Mesendoderm (in vitro differentiated cells): ENCODE data around the gene ZBTB45. TPM values are rescaled to one million over a fixed set of nuclear protein-coding genes. Genes with fewer than 3 reads are reported as not detected.
A peak's percentile ranks its signal among the peaks of the same experiment; 100 is the strongest.

Source experiments
- DNase-seq: peaks from one replicate; pipeline ENCODE4 v3.0.0; 2013
- H2AK5ac ChIP-seq: 2 replicates; pipeline ENCODE4 v1.6.1; 2013; ENCODE audit warnings: low read length, inconsistent platforms
- H2BK120ac ChIP-seq: 2 replicates; pipeline ENCODE4 v1.6.1; 2013; ENCODE audit warnings: low read depth, mild to moderate bottlenecking, low read length, moderate library complexity, mixed read lengths
- H2BK15ac ChIP-seq: replicated peaks from 2 replicates; pipeline ENCODE4 v1.6.1; 2013; ENCODE audit warnings: low read depth, mild to moderate bottlenecking, moderate library complexity
- H2BK5ac ChIP-seq: 2 replicates; pipeline ENCODE4 v1.6.1; 2013; ENCODE audit warnings: low read length, inconsistent platforms
- H3K18ac ChIP-seq: 2 replicates; pipeline ENCODE4 v1.6.1; 2013; ENCODE audit warnings: mild to moderate bottlenecking, low read length, mixed read lengths
- H3K23ac ChIP-seq: one replicate; pipeline ENCODE4 v1.6.1; 2013; ENCODE audit warnings: low read length
- H3K27ac ChIP-seq: 2 replicates; pipeline ENCODE4 v1.5.1; 2013; ENCODE audit warnings: low read depth, mild to moderate bottlenecking, inconsistent platforms, low read length, moderate library complexity
- H3K27me3 ChIP-seq: 2 replicates; pipeline ENCODE4 v1.6.1; 2013; ENCODE audit warnings: low read length, control low read depth, mild to moderate bottlenecking, inconsistent platforms; ENCODE audit not compliant: insufficient read depth, poor library complexity
- H3K36me3 ChIP-seq: 2 replicates; pipeline ENCODE4 v1.6.1; 2013; ENCODE audit warnings: low read length, inconsistent platforms; ENCODE audit not compliant: control insufficient read depth, insufficient read depth
- H3K4ac ChIP-seq: one replicate; pipeline ENCODE4 v1.6.1; 2013; ENCODE audit warnings: low read depth, mild to moderate bottlenecking, low read length, moderate library complexity
- H3K4me1 ChIP-seq: 2 replicates; pipeline ENCODE4 v1.6.1; 2013; ENCODE audit warnings: low read depth, low read length, inconsistent platforms; ENCODE audit not compliant: control insufficient read depth
- H3K4me2 ChIP-seq: 2 replicates; pipeline ENCODE4 v1.6.1; 2013; ENCODE audit warnings: low read length
- H3K4me3 ChIP-seq: 2 replicates; pipeline ENCODE4 v1.5.1; 2013; ENCODE audit warnings: mild to moderate bottlenecking, low read length
- H3K56ac ChIP-seq: one replicate; pipeline ENCODE4 v1.6.1; 2013; ENCODE audit warnings: low read length
- H3K79me1 ChIP-seq: 2 replicates; pipeline ENCODE4 v1.6.1; 2013; ENCODE audit warnings: low read length, inconsistent platforms
- H3K79me2 ChIP-seq: 2 replicates; pipeline ENCODE4 v1.6.1; 2013; ENCODE audit warnings: mild to moderate bottlenecking, low read length; ENCODE audit not compliant: control insufficient read depth, insufficient read depth
- H3K9ac ChIP-seq: 2 replicates; pipeline ENCODE4 v1.6.1; 2013; ENCODE audit warnings: low read length, inconsistent platforms
- H4K5ac ChIP-seq: one replicate; pipeline ENCODE4 v1.6.1; 2013; ENCODE audit warnings: low read length
- H4K8ac ChIP-seq: one replicate; pipeline ENCODE4 v1.6.1; 2013; ENCODE audit warnings: low read depth, mild to moderate bottlenecking, control low read depth, low read length, moderate library complexity
- WGBS: extraction: QIAGEN DNeasy Blood & Tissue Kit; methylation state at CpG from one replicate; pipeline ENCODE4 v1.1.7; 2013; ENCODE audit warnings: low lambda C conversion rate, missing lambda C conversion rate; ENCODE audit not compliant: insufficient coverage; ENCODE audit errors: extremely low coverage; 5-methylcytosine and 5-hydroxymethylcytosine counted together
- polyA plus RNA-seq, 2 experiments: library from polyadenylated mRNA; stranded (reverse); fragments of 200-250 nt; gene quantifications; one replicate each; pipeline ENCODE4 v1.2.3, GENCODE V29; 2013

ZBTB45 gene
- 13.0 TPM for polyA plus RNA-seq (2013, experiment 1 of 2)
- polyA plus RNA-seq (2013, experiment 2 of 2), result 12.6 TPM

GRCh38 chr19:58519355-58520256 lies at the start of gene ZBTB45:
Gene ZBTB45 (minus strand): TSS chr19:58519810. CDS start chr19:58517673, 2,137 bp downstream.
- H2BK15ac ChIP-seq, result no peak within 1 kb of the TSS
- no CpG with 5 or more reads among the region's 87 CpGs for WGBS
- peak within 1 kb of the TSS; percentile 86 for H3K4ac ChIP-seq
- H3K23ac ChIP-seq, result peak within 1 kb of the TSS; percentile 56
- H3K56ac ChIP-seq, result peak within 1 kb of the TSS; percentile 97
- peaks cover 18% of the 10 kb centered on the region for H3K79me1 ChIP-seq
- H3K27me3 ChIP-seq, result no peaks in the 10 kb centered on the region
- H3K18ac ChIP-seq, result peak within 1 kb of the TSS; percentile 75
- H3K27ac ChIP-seq, result peak within 1 kb of the TSS; percentile 95
- H2BK120ac ChIP-seq, result peak within 1 kb of the TSS; percentile 8
- peaks cover 7% of the 10 kb centered on the region for H3K4me1 ChIP-seq
- peak within 1 kb of the TSS; percentile 93 for H3K4me2 ChIP-seq
- H2BK5ac ChIP-seq, result peak within 1 kb of the TSS; percentile 80
- H4K5ac ChIP-seq, result peak within 1 kb of the TSS; percentile 60
- DNase-seq, result peak; percentile 98
- H4K8ac ChIP-seq, result peak within 1 kb of the TSS; percentile 43
- peaks cover 5% of the 10 kb centered on the region for H3K36me3 ChIP-seq
- H3K9ac ChIP-seq, result peak within 1 kb of the TSS; percentile 90
- peaks cover 14% of the 10 kb centered on the region for H3K79me2 ChIP-seq
- H3K4me3 ChIP-seq, result peak within 1 kb of the TSS; percentile 62
- peak within 1 kb of the TSS; percentile 54 for H2AK5ac ChIP-seq

- Histone ChIP-seq H3K27me3 (no peaks in the 10 kb centered on the region), H4K8ac (no peak overlapping the region), H3K4ac (no peak overlapping the region), H2BK5ac (no peak overlapping the region), H3K9ac (no peak overlapping the region), H4K5ac (no peak overlapping the region), H3K56ac (no peak overlapping the region), H3K4me1 (no peaks in the 10 kb centered on the region), H2AK5ac (no peak overlapping the region), H3K27ac (no peak overlapping the region), H3K36me3 (peaks cover 6% of the 10 kb centered on the region), H2BK120ac (no peak overlapping the region), H3K79me2 (no peaks in the 10 kb centered on the region), H3K79me1 (no peaks in the 10 kb centered on the region), H3K18ac (no peak overlapping the region), H2BK15ac (no peak overlapping the region), H3K23ac (no peak overlapping the region), H3K4me2 (no peak overlapping the region), H3K4me3 (no peak overlapping the region)
- no CpG with 5 or more reads among the region's 4 CpGs for WGBS
- DNase-seq, result no peak
Observed at GRCh38 chr19:58568453-58569130, 49.0 kb upstream of the ZBTB45 start.

- Histone ChIP-seq H3K27ac (no peak overlapping the region), H3K18ac (no peak overlapping the region), H2BK15ac (no peak overlapping the region), H3K27me3 (no peaks in the 10 kb centered on the region), H3K56ac (no peak overlapping the region), H3K23ac (no peak overlapping the region), H2BK5ac (no peak overlapping the region), H3K4me1 (no peaks in the 10 kb centered on the region), H3K79me2 (no peaks in the 10 kb centered on the region), H2BK120ac (no peak overlapping the region), H2AK5ac (no peak overlapping the region), H3K9ac (no peak overlapping the region), H4K8ac (no peak overlapping the region), H3K4ac (no peak overlapping the region), H3K4me3 (no peak overlapping the region), H3K79me1 (no peaks in the 10 kb centered on the region), H3K4me2 (no peak overlapping the region), H4K5ac (no peak overlapping the region), H3K36me3 (peaks cover 6% of the 10 kb centered on the region)
- whole genome bisulfite sequencing, result no CpG with 5 or more reads among the region's 5 CpGs
- no peak for DNase-seq
Observed at GRCh38 chr19:58566989-58567388, 47.4 kb upstream of the ZBTB45 start.

- H3K23ac ChIP-seq, result no peak overlapping the region
- no peak overlapping the region for H4K8ac ChIP-seq
- no peak overlapping the region for H3K18ac ChIP-seq
- H3K79me2 ChIP-seq, result no peaks in the 10 kb centered on the region
- no peak overlapping the region for H3K56ac ChIP-seq
- no peak overlapping the region for H2BK5ac ChIP-seq
- no peaks in the 10 kb centered on the region for H3K27me3 ChIP-seq
- peaks cover 5% of the 10 kb centered on the region for H3K36me3 ChIP-seq
- no peak overlapping the region for H3K4me3 ChIP-seq
- no peak overlapping the region for H3K4me2 ChIP-seq
- H2BK120ac ChIP-seq, result no peak overlapping the region
- no peak overlapping the region for H3K27ac ChIP-seq
- H4K5ac ChIP-seq, result no peak overlapping the region
- H3K4ac ChIP-seq, result no peak overlapping the region
- H3K9ac ChIP-seq, result no peak overlapping the region
- H2AK5ac ChIP-seq, result no peak overlapping the region
- no CpG with 5 or more reads among the region's 6 CpGs for WGBS
- no peak overlapping the region for H2BK15ac ChIP-seq
- no peaks in the 10 kb centered on the region for H3K79me1 ChIP-seq
- no peak for DNase-seq
- peaks cover 3% of the 10 kb centered on the region for H3K4me1 ChIP-seq
Observed at GRCh38 chr19:58563823-58564222, 44.2 kb upstream of the ZBTB45 start.

GRCh38 chr19:58563034-58563573 lies 43.5 kb upstream of the ZBTB45 start:
- Histone ChIP-seq H3K4ac (no peak overlapping the region), H3K23ac (no peak overlapping the region), H3K4me1 (peaks cover 3% of the 10 kb centered on the region), H3K36me3 (peaks cover 3% of the 10 kb centered on the region), H3K9ac (peak overlapping the region; percentile 59), H4K5ac (no peak overlapping the region), H2BK5ac (no peak overlapping the region), H3K4me2 (peak overlapping the region; percentile 46), H4K8ac (no peak overlapping the region), H3K18ac (no peak overlapping the region), H3K27ac (no peak overlapping the region), H3K79me1 (no peaks in the 10 kb centered on the region), H2AK5ac (no peak overlapping the region), H2BK120ac (no peak overlapping the region), H3K56ac (peak overlapping the region; percentile 83), H3K4me3 (no peak overlapping the region), H3K79me2 (peaks cover under 1% of the 10 kb centered on the region), H3K27me3 (no peaks in the 10 kb centered on the region), H2BK15ac (no peak overlapping the region)
- no CpG with 5 or more reads among the region's 40 CpGs for WGBS
- no peak for DNase-seq
